SKM-1 treated with dmso at 0.1 percent for 144 hours (cell line): ENCODE data around the gene BNC2.

ENCODE experiments used
- DNase-seq: peaks from one replicate; lab custom pipeline; 2025; ENCODE audit not compliant: unreplicated experiment; lab: John Stamatoyannopoulos, UW

Gene BNC2

GRCh38 chr9:16869882-16870595 is 431 bp downstream of the BNC2 start:
- no peak for DNase-seq

- DNase-seq, result no peak
Measured at GRCh38 chr9:16869131-16869881, 1.2 kb downstream of the BNC2 start.

- DNase-seq, result no peak
Measured at GRCh38 chr9:16868701-16869100, 1.8 kb downstream of the BNC2 start.

- DNase-seq, result no peak
Measured at GRCh38 chr9:16867576-16868311, 2.7 kb downstream of the BNC2 start.

GRCh38 chr9:16866587-16866986 is 3.9 kb downstream of the BNC2 start:
- DNase-seq, result no peak

GRCh38 chr9:16864649-16865434 is 5.6 kb downstream of the BNC2 start:
- DNase-seq, result no peak

- no peak for DNase-seq
Measured at GRCh38 chr9:16848179-16848578, 22.3 kb downstream of the BNC2 start.

- DNase-seq, result no peak
Measured at GRCh38 chr9:16846986-16847385, 23.5 kb downstream of the BNC2 start.

GRCh38 chr9:16846367-16846766 is 24.1 kb downstream of the BNC2 start:
- DNase-seq, result no peak

GRCh38 chr9:16834817-16835216 is 35.7 kb downstream of the BNC2 start:
- DNase-seq, result no peak

- no peak for DNase-seq
Measured at GRCh38 chr9:16833296-16833835, 37.1 kb downstream of the BNC2 start.

- no peak for DNase-seq
Measured at GRCh38 chr9:16832101-16832500, 38.4 kb downstream of the BNC2 start.

- no peak for DNase-seq
Measured at GRCh38 chr9:16830806-16831205, 39.7 kb downstream of the BNC2 start.

- DNase-seq, result no peak
Measured at GRCh38 chr9:16828340-16829281, 41.9 kb downstream of the BNC2 start.

- DNase-seq, result no peak
Measured at GRCh38 chr9:16825971-16826625, 44.4 kb downstream of the BNC2 start.

GRCh38 chr9:16825331-16825725 is 45.1 kb downstream of the BNC2 start:
- DNase-seq, result no peak

GRCh38 chr9:16824545-16825330 is 45.7 kb downstream of the BNC2 start:
- DNase-seq, result no peak

GRCh38 chr9:16823906-16824305 is 46.6 kb downstream of the BNC2 start:
- DNase-seq, result no peak
